ENCODE results near the gene FRMD4B. TPM values are rescaled to one million over a fixed set of nuclear protein-coding genes. Genes with fewer than 3 reads are reported as not detected.

The FRMD4B gene
- total and polyA plus RNA-seq, 2 experiments from 2014 or later = 6.4 to 12.8 TPM

DNA sequence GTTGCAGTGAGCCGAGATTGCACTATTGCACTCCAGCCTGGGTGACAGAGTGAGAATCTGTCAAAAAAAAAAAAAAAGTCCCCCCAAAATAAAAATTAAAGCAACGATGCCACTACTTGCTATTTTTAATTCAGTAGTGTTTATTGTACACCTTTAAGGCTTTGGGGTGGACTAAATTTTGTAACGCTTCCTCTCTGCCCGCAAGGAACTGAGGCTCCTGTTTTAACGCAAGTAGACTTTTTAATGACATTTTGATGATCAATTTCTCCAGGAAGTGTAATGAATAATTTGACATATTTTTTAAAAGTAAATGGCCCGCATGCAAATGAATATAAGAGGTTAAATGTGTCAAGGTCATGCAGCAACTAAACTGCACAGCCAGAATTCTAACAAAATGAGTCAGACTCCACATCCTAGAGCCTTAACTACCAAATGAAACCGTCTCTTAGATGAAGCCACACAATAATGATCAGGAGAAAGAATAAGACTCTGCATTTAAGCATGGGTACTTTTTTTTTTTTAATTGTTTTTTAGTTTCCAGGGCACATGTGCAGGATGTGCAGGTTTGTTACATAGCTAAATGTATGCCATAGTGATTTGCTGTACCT, 166.7 kb downstream of the FRMD4B start (continued):
- TF ChIP-seq, protein P1, sequence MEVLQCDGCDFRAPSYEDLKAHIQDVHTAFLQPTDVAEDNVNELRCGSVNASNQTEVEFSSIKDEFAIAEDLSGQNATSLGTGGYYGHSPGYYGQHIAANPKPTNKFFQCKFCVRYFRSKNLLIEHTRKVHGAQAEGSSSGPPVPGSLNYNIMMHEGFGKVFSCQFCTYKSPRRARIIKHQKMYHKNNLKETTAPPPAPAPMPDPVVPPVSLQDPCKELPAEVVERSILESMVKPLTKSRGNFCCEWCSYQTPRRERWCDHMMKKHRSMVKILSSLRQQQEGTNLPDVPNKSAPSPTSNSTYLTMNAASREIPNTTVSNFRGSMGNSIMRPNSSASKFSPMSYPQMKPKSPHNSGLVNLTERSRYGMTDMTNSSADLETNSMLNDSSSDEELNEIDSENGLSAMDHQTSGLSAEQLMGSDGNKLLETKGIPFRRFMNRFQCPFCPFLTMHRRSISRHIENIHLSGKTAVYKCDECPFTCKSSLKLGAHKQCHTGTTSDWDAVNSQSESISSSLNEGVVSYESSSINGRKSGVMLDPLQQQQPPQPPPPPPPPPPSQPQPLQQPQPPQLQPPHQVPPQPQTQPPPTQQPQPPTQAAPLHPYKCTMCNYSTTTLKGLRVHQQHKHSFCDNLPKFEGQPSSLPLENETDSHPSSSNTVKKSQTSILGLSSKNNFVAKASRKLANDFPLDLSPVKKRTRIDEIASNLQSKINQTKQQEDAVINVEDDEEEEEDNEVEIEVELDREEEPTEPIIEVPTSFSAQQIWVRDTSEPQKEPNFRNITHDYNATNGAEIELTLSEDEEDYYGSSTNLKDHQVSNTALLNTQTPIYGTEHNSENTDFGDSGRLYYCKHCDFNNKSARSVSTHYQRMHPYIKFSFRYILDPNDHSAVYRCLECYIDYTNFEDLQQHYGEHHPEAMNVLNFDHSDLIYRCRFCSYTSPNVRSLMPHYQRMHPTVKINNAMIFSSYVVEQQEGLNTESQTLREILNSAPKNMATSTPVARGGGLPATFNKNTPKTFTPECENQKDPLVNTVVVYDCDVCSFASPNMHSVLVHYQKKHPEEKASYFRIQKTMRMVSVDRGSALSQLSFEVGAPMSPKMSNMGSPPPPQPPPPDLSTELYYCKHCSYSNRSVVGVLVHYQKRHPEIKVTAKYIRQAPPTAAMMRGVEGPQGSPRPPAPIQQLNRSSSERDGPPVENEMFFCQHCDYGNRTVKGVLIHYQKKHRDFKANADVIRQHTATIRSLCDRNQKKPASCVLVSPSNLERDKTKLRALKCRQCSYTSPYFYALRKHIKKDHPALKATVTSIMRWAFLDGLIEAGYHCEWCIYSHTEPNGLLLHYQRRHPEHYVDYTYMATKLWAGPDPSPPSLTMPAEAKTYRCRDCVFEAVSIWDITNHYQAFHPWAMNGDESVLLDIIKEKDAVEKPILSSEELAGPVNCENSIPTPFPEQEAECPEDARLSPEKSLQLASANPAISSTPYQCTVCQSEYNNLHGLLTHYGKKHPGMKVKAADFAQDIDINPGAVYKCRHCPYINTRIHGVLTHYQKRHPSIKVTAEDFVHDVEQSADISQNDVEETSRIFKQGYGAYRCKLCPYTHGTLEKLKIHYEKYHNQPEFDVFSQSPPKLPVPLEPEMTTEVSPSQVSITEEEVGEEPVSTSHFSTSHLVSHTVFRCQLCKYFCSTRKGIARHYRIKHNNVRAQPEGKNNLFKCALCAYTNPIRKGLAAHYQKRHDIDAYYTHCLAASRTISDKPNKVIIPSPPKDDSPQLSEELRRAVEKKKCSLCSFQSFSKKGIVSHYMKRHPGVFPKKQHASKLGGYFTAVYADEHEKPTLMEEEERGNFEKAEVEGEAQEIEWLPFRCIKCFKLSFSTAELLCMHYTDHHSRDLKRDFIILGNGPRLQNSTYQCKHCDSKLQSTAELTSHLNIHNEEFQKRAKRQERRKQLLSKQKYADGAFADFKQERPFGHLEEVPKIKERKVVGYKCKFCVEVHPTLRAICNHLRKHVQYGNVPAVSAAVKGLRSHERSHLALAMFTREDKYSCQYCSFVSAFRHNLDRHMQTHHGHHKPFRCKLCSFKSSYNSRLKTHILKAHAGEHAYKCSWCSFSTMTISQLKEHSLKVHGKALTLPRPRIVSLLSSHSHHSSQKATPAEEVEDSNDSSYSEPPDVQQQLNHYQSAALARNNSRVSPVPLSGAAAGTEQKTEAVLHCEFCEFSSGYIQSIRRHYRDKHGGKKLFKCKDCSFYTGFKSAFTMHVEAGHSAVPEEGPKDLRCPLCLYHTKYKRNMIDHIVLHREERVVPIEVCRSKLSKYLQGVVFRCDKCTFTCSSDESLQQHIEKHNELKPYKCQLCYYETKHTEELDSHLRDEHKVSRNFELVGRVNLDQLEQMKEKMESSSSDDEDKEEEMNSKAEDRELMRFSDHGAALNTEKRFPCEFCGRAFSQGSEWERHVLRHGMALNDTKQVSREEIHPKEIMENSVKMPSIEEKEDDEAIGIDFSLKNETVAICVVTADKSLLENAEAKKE (CRISPR knock-in tag; IDR thresholded peaks at IDR 0.05) = no peak
- TF ChIP-seq STAT1 (IDR thresholded peaks at IDR 0.05; ENCODE audit: unreplicated experiment) (no peak), JUNB (IDR thresholded peaks at IDR 0.05; ENCODE audit: unreplicated experiment) (no peak), NANOG (IDR thresholded peaks at IDR 0.05; ENCODE audit: borderline replicate concordance) (no peak), EZH2phosphoT487 (IDR thresholded peaks at IDR 0.05; ENCODE audit: unreplicated experiment) (no peak), CREB1 (CRISPR knock-in tag; IDR thresholded peaks at IDR 0.05; ENCODE audit: low read depth) (no peak), ETS1 (IDR thresholded peaks at IDR 0.05) (no peak), EZH2 (IDR thresholded peaks at IDR 0.05; ENCODE audit: low read depth, unreplicated experiment) (no peak), ZNF331 (CRISPR knock-in tag; IDR thresholded peaks at IDR 0.05; ENCODE audit: low read depth) (no peak), ZNF114 (CRISPR knock-in tag; IDR thresholded peaks at IDR 0.05) (no peak), POLR2AphosphoS5 (IDR thresholded peaks at IDR 0.05; ENCODE audit: low read depth) (no peak)
- TF ChIP-seq, protein P2, sequence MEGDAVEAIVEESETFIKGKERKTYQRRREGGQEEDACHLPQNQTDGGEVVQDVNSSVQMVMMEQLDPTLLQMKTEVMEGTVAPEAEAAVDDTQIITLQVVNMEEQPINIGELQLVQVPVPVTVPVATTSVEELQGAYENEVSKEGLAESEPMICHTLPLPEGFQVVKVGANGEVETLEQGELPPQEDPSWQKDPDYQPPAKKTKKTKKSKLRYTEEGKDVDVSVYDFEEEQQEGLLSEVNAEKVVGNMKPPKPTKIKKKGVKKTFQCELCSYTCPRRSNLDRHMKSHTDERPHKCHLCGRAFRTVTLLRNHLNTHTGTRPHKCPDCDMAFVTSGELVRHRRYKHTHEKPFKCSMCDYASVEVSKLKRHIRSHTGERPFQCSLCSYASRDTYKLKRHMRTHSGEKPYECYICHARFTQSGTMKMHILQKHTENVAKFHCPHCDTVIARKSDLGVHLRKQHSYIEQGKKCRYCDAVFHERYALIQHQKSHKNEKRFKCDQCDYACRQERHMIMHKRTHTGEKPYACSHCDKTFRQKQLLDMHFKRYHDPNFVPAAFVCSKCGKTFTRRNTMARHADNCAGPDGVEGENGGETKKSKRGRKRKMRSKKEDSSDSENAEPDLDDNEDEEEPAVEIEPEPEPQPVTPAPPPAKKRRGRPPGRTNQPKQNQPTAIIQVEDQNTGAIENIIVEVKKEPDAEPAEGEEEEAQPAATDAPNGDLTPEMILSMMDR (conservative IDR thresholded peaks at IDR 0.05; ENCODE audit: low read depth in 2 of 2) = no peak
